Measurements from ENCODE around the gene CDNF. TPM values are rescaled to one million over a fixed set of nuclear protein-coding genes. Genes with fewer than 3 reads are reported as not detected.

The CDNF gene
- total RNA-seq, 1 donor = 1.8 TPM

DNA sequence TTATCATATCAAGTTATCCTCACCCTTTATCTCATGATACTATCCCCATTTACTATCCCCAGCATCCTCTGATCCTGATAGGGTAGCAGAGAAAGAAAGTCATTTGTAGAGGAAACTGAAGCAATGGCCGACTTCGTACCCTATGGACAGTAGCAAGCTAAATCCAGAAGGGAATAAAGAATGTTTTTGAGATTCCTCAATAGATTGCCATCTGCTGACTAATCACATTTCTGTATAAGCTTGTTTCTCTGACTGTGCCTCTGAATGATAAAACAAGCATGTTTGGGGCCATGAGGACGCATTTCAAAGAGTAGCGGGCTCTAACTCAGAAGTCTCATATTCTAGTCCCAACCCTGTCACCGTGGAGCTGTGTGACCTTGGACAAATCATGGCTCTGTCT, 49.9 kb downstream of the CDNF start:
- Histone ChIP-seq H3K4me1 (ENCODE audit: insufficient read depth, low read length) (peaks cover 5% of the 10 kb centered on the region), H3K36me3 (ENCODE audit: insufficient read depth, low read length) (no peaks in the 10 kb centered on the region), H4K20me1 (ENCODE audit: insufficient read depth, low read length) (no peaks in the 10 kb centered on the region), H3K27ac (ENCODE audit: low read depth, low read length) (no peak overlapping the region), H3K79me2 (ENCODE audit: insufficient read depth, low read length) (no peaks in the 10 kb centered on the region), H3K9me3 (ENCODE audit: low read depth, low read length) (peaks cover 2% of the 10 kb centered on the region), H3K4me3 (ENCODE audit: insufficient read depth, low read length) (no peak overlapping the region), H2AFZ (ENCODE audit: low read length) (no peak overlapping the region), H3K4me2 (ENCODE audit: insufficient read depth, low read length) (no peak overlapping the region), H3K27me3 (ENCODE audit: insufficient read depth, low read length) (no peaks in the 10 kb centered on the region)
- no peak for DNase-seq (ENCODE audit: insufficient read length, low spot score, missing footprints)
- TF ChIP-seq, protein P1, sequence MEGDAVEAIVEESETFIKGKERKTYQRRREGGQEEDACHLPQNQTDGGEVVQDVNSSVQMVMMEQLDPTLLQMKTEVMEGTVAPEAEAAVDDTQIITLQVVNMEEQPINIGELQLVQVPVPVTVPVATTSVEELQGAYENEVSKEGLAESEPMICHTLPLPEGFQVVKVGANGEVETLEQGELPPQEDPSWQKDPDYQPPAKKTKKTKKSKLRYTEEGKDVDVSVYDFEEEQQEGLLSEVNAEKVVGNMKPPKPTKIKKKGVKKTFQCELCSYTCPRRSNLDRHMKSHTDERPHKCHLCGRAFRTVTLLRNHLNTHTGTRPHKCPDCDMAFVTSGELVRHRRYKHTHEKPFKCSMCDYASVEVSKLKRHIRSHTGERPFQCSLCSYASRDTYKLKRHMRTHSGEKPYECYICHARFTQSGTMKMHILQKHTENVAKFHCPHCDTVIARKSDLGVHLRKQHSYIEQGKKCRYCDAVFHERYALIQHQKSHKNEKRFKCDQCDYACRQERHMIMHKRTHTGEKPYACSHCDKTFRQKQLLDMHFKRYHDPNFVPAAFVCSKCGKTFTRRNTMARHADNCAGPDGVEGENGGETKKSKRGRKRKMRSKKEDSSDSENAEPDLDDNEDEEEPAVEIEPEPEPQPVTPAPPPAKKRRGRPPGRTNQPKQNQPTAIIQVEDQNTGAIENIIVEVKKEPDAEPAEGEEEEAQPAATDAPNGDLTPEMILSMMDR (IDR thresholded peaks at IDR 0.05; ENCODE audit: extremely low read depth, low read depth, low read length) = no peak

DNA sequence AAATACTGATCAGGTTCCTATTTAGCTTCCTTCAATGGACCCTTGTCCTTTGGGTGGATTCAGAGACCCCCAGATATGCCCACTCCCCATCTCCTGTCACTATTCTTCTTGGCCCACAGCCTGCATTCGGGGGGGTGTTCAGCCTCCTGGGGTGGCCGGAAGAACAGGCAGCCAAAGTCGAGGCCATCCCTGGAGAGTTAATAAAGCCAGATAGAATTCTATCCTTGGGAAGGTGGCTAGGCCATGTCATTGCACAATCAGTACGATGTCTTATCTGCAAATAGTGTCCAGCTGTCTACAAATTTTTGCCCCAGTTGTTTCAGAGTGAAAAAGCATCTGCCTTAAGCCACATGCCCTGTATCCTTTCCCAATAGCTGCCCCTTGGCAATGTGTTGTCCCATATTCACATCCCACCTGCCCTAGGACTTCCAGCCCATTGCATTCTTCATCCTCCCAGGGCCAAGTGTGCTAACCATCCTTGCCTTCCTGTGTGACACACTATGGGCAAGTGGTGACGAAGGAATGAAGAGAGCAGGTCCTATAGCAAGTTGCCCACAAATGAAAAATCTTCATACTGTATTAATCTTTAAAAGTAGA, 53.3 kb downstream of the CDNF start:
- no peaks in the 10 kb centered on the region for H4K20me1 ChIP-seq (ENCODE audit: insufficient read depth, low read length)
- no peak overlapping the region for H3K27ac ChIP-seq (ENCODE audit: low read depth, low read length)
- no peaks in the 10 kb centered on the region for H3K36me3 ChIP-seq (ENCODE audit: insufficient read depth, low read length)
- peaks cover 7% of the 10 kb centered on the region for H3K4me1 ChIP-seq (ENCODE audit: insufficient read depth, low read length)
- no peak for DNase-seq (ENCODE audit: insufficient read length, low spot score, missing footprints)
- no peak overlapping the region for H2AFZ ChIP-seq (ENCODE audit: low read length)
- H3K4me3 ChIP-seq (ENCODE audit: insufficient read depth, low read length) = no peak overlapping the region
- no peak overlapping the region for H3K4me2 ChIP-seq (ENCODE audit: insufficient read depth, low read length)
- H3K9me3 ChIP-seq (ENCODE audit: low read depth, low read length) = peaks cover 2% of the 10 kb centered on the region
- no peaks in the 10 kb centered on the region for H3K79me2 ChIP-seq (ENCODE audit: insufficient read depth, low read length)
- H3K27me3 ChIP-seq (ENCODE audit: insufficient read depth, low read length) = no peaks in the 10 kb centered on the region
- TF ChIP-seq, protein P1 (IDR thresholded peaks at IDR 0.05; ENCODE audit: extremely low read depth, low read depth, low read length) = no peak

DNA sequence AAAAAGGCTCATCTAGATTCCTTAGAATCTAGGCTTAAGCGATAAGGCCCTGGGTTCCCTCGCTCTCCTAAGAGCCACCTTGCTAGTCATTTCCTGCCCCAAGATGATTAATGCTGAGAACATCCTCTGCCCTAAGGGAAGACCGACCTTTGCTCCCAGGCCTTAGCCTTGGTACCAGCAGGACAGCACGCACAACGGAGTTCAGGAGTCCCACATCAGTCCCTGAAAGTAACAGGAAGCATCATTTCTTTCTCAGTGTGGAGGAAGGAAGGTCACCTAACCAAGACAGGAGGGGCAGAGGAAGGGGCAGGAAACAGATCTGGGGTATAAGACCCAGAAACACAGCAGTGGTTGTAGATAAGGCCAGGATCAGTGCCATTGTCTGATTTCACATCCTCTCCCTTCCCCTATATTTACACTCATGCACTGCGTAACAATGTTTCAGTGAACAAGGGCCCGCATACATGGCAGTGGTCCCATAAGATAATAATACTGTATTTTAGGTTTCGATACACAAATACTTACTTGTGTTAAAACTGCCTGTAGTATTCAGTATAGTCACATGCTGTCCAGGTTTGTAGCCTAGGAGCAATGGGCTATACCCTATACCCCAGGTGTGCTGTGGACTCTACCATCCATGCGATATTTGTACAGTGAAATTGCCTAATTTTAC, 55.0 kb downstream of the CDNF start:
- Histone ChIP-seq H3K79me2 (ENCODE audit: insufficient read depth, low read length) (no peaks in the 10 kb centered on the region), H3K4me3 (ENCODE audit: insufficient read depth, low read length) (no peak overlapping the region), H3K9me3 (ENCODE audit: low read depth, low read length) (peaks cover 2% of the 10 kb centered on the region), H2AFZ (ENCODE audit: low read length) (peak overlapping the region; percentile 81), H3K36me3 (ENCODE audit: insufficient read depth, low read length) (no peaks in the 10 kb centered on the region), H3K4me2 (ENCODE audit: insufficient read depth, low read length) (no peak overlapping the region), H3K4me1 (ENCODE audit: insufficient read depth, low read length) (peaks cover 18% of the 10 kb centered on the region), H4K20me1 (ENCODE audit: insufficient read depth, low read length) (no peaks in the 10 kb centered on the region), H3K27ac (ENCODE audit: low read depth, low read length) (no peak overlapping the region), H3K27me3 (ENCODE audit: insufficient read depth, low read length) (no peaks in the 10 kb centered on the region)
- no peak for DNase-seq (ENCODE audit: insufficient read length, low spot score, missing footprints)
- TF ChIP-seq, protein P1 (IDR thresholded peaks at IDR 0.05; ENCODE audit: extremely low read depth, low read depth, low read length) = no peak

DNA sequence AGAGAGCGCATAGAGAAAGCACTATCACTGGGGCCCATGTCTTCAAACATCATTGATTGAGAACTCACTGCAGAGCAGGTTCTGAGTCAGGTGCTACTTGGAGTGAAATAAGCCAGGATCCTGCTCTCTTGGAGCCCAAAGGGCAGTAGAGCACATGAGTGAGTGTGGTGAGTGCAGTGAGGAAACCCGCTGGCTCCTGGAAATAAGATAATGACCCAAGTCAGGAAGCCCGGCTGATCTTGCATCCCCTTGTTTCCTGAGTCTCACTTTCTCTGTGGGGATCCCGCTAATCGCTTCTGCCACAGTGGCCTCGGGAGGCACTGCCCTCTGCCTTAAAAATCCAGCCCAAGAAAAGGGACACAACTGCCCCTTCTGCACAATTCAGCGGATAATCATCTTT, 56.1 kb downstream of the CDNF start:
- TF ChIP-seq, protein P1 (IDR thresholded peaks at IDR 0.05; ENCODE audit: extremely low read depth, low read depth, low read length) = no peak
- H2AFZ ChIP-seq (ENCODE audit: low read length) = no peak overlapping the region
- no peak overlapping the region for H3K27ac ChIP-seq (ENCODE audit: low read depth, low read length)

More for the DNA sequence above, 56.1 kb downstream of the CDNF start:
- peaks cover 15% of the 10 kb centered on the region for H3K4me1 ChIP-seq (ENCODE audit: insufficient read depth, low read length)
- no peak overlapping the region for H3K4me2 ChIP-seq (ENCODE audit: insufficient read depth, low read length)
- H3K36me3 ChIP-seq (ENCODE audit: insufficient read depth, low read length) = no peaks in the 10 kb centered on the region
- H3K9me3 ChIP-seq (ENCODE audit: low read depth, low read length) = peaks cover 2% of the 10 kb centered on the region
- H3K4me3 ChIP-seq (ENCODE audit: insufficient read depth, low read length) = no peak overlapping the region
- no peak for DNase-seq (ENCODE audit: insufficient read length, low spot score, missing footprints)
- H4K20me1 ChIP-seq (ENCODE audit: insufficient read depth, low read length) = no peaks in the 10 kb centered on the region
- H3K27me3 ChIP-seq (ENCODE audit: insufficient read depth, low read length) = no peaks in the 10 kb centered on the region
- no peaks in the 10 kb centered on the region for H3K79me2 ChIP-seq (ENCODE audit: insufficient read depth, low read length)
